Mucosa of descending colon (tissue), 3 donors: ENCODE results near the gene SLC44A3. TPM values are rescaled to one million over a fixed set of nuclear protein-coding genes. Genes with fewer than 3 reads are reported as not detected.

Experiments used
- ATAC-seq: fragments of 200-7000 bp; cut with Tn5 transposase; one replicate; pipeline ENCODE4 v1.9.1; 2020; ENCODE audit warnings: mild to moderate bottlenecking, moderate library complexity
- DNase-seq, 3 donors: peaks; one replicate each; pipeline ENCODE4 v3.0.0-alpha.2; 2020
- H3K36me3 ChIP-seq: fragments of 200-600 bp; one replicate; pipeline ENCODE4 v1.8.0; 2021; ENCODE audit warnings: low read depth, mild to moderate bottlenecking
- H3K4me1 ChIP-seq: fragments of 200-600 bp; one replicate; pipeline ENCODE4 v1.8.0; 2021; ENCODE audit warnings: low read depth, mild to moderate bottlenecking
- H3K4me3 ChIP-seq: fragments of 200-600 bp; one replicate; pipeline ENCODE4 v1.8.0; 2021; ENCODE audit warnings: mild to moderate bottlenecking
- H3K9me3 ChIP-seq: fragments of 200-600 bp; one replicate; pipeline ENCODE4 v1.8.0; 2021; ENCODE audit warnings: mild to moderate bottlenecking
- CTCF ChIP-seq: fragments of 200-600 bp; IDR thresholded peaks from one replicate; pipeline ENCODE4 v1.8.0; 2022; ENCODE audit warnings: antibody characterized with exemption, mild to moderate bottlenecking
- intact Hi-C, 2 donors: fragments of 100-400 bp; cut with DNase I in 1 of 2; cut with micrococcal nuclease in 1 of 2; formaldehyde crosslinking; loops; one replicate each; pipeline versions ENCODE4 v1.11.0 to v1.11.1; 2022; cut with DNase I, micrococcal nuclease
- total RNA-seq, 3 donors: library from RNA; stranded (reverse); fragmentation: NEBNext Ultra II Directional in 2 of 3; extraction: Animal tissue kit (Norgen Biotek cat#: 25700) in 2 of 3; gene quantifications; one replicate each; pipeline versions ENCODE4 v1.2.1 to v1.2.4, GENCODE V29; 2021 to 2023
- donor health status: DM: no; HTN: no; CAD: no; lungs with moderate emphysema.
- donor health status: DM: no; HTN: no; CAD: no.
- donor health status: DM: no; HTN: yes; CAD: no.

The SLC44A3 gene
- total RNA-seq, 3 donors from 2014 or later: 37.4 to 89.1 (median 49.5) TPM

DNA sequence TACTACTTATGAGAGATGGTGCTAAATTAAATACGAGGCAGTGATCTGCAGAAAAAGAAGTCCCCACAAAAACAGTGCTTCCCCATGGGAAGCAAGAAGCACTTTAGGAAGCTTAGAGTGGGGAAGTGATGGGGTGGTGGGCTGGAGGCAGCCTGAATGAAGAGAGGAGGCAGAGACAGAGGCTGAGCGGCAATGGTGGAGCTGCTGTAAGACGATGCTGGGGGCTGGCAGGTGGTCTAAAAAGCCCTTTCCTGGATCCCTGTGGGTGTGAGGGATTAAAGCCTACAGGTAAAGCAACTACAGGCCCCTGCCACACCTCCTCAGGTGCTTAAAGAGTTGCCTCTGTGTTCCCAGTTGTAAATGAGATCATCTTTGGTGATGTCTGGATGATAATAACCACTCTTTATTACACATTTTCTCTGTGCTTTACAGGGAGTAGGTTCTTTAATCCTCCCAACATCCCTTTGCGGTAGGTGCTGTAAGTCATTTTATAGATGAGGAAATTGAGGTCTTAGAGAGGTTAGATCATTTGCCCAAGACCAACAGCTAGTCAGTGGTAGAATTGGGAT lies 67.5 kb downstream of the SLC44A3 start:
- DNase-seq: no peak
- ATAC-seq: peak; percentile 77
- intact Hi-C loops: no loop called here
- no peak for TF ChIP-seq CTCF
- H3K4me3 ChIP-seq: no peak overlapping the region
- no peaks in the 10 kb centered on the region for H3K36me3 ChIP-seq
- no peaks in the 10 kb centered on the region for H3K4me1 ChIP-seq
- H3K9me3 ChIP-seq: no peaks in the 10 kb centered on the region

DNA sequence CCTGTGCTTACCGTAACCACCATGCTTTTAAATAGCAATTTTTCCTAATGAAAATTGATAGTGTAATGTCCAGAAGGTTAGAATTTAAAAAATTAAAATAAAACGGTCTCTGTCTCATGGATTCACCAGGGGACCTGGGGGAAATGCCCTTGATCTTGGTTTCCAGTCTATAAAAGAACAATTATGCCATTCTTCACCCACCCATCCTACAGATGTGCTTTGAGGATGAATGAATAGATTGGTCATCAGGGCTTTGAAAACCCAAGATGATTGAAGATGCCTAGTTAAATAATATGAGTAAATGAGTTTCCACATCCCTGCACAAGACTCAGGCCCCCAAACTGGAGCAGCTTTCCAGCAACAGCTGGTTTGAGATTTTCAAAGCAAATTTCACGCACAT lies 68.0 kb downstream of the SLC44A3 start:
- H3K9me3 ChIP-seq: no peaks in the 10 kb centered on the region
- intact Hi-C loops: no loop called here
- no peak for TF ChIP-seq CTCF
- H3K36me3 ChIP-seq: no peaks in the 10 kb centered on the region
- no peak overlapping the region for H3K4me3 ChIP-seq
- DNase-seq: no peak
- ATAC-seq: no peak
- H3K4me1 ChIP-seq: no peaks in the 10 kb centered on the region

DNA sequence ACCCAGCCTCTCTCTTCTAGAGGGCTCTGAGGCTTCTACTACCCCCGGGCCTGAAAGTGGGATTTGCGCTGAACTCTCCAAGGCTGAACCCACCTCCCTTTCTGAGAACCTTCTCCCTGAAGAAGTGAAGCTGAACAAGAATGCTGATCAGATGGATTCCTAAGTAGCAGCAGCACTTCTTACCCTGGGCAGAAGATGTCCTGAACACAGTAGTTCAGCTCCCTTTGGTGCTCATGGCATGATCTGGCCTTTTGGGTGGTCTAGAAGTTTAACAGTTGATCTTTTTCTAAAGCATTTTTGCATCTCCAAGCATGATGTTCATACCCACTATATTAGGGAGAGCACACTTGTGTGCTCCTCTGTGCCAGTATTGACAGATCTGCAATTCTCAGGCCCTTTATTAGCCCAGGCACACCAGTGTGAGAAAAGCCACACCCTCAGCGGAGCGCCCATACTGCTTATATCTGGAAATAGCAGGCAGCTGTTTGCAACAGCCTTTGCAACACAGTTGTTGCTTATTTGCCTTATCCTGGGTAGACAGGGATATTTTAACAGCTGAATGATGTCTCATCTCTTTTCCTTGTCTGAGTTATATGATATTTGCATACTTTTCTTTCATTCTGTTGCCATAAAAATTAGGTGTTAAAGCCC lies 72.6 kb downstream of the SLC44A3 start:
- intact Hi-C loops: no loop called here
- DNase-seq (peak in 2 of 3 donors; percentile 46 to 61), ATAC-seq (peak; percentile 83)
- Histone ChIP-seq H3K4me3 (no peak overlapping the region), H3K36me3 (no peaks in the 10 kb centered on the region), H3K4me1 (no peaks in the 10 kb centered on the region), H3K9me3 (no peaks in the 10 kb centered on the region)
- no peak for TF ChIP-seq CTCF

DNA sequence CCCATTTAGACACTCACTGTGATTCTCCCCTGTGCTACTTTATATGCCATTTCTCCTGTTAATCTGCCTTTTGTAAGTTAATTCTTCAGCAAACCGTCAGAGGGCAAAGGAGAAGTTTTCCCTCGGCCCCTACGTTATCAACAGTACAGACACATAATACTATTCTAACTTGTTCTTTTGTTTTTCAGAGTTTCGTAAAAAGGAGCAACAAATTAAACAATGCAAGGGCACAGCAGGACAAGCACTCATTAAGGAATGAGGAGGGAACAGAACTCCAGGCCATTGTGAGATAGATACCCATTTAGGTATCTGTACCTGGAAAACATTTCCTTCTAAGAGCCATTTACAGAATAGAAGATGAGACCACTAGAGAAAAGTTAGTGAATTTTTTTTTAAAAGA lies 74.5 kb downstream of the SLC44A3 start:
- Histone ChIP-seq H3K4me1 (no peaks in the 10 kb centered on the region), H3K4me3 (no peak overlapping the region), H3K9me3 (no peaks in the 10 kb centered on the region), H3K36me3 (no peaks in the 10 kb centered on the region)
- intact Hi-C loops: no loop called here
- no peak for TF ChIP-seq CTCF
- ATAC-seq: no peak
- DNase-seq: no peak

- DNase-seq (no peak), ATAC-seq (no peak)
- TF ChIP-seq CTCF: no peak
- no peaks in the 10 kb centered on the region for H3K36me3 ChIP-seq
- H3K4me1 ChIP-seq: no peaks in the 10 kb centered on the region
- H3K4me3 ChIP-seq: no peak overlapping the region
- intact Hi-C loops: no loop called here
- H3K9me3 ChIP-seq: no peaks in the 10 kb centered on the region
Measured at GRCh38 chr1:94895518-94895917, 75.4 kb downstream of the SLC44A3 start.
